Left ventricle myocardium inferior (tissue), 1 donor: ENCODE data around the gene MAML3. TPM values are rescaled to one million over a fixed set of nuclear protein-coding genes. Genes with fewer than 3 reads are reported as not detected.

Source experiments
- DNase-seq: peaks from one replicate; pipeline ENCODE4 v3.0.0-alpha.2; 2020
- H3K27ac ChIP-seq: fragments of 200-600 bp; replicated peaks from 2 replicates; pipeline ENCODE4 v1.8.0; 2021
- H3K27me3 ChIP-seq: fragments of 200-600 bp; 2 replicates; pipeline ENCODE4 v1.8.0; 2021; ENCODE audit warnings: low read depth
- H3K36me3 ChIP-seq: fragments of 200-600 bp; 2 replicates; pipeline ENCODE4 v1.8.0; 2021
- H3K4me1 ChIP-seq: fragments of 200-600 bp; 2 replicates; pipeline ENCODE4 v1.8.0; 2021
- H3K4me3 ChIP-seq: fragments of 200-600 bp; 2 replicates; pipeline ENCODE4 v1.8.0; 2021; ENCODE audit warnings: mild to moderate bottlenecking, moderate library complexity
- H3K9me3 ChIP-seq: fragments of 200-600 bp; replicated peaks from 2 replicates; pipeline ENCODE4 v1.8.0; 2021
- CTCF ChIP-seq: fragments of 200-600 bp; IDR thresholded peaks from 2 replicates; pipeline ENCODE4 v1.8.0; 2021; ENCODE audit warnings: antibody characterized with exemption, mild to moderate bottlenecking, borderline replicate concordance
- intact Hi-C: fragments of 100-400 bp; cut with micrococcal nuclease; formaldehyde crosslinking; loops from one replicate; pipeline ENCODE4 v1.11.0; 2022
- total RNA-seq: library from RNA; stranded (reverse); fragmentation: NEBNext Ultra II Directional; extraction: Animal tissue kit (Norgen Biotek cat#: 25700); gene quantifications from one replicate; pipeline ENCODE4 v1.2.1, GENCODE V29; 2021
- donor health status: DM: no; HTN: yes; CAD: no; lungs with severe emphysema.

Gene MAML3
- total RNA-seq, 1 donor from 2014 or later: 2.6 TPM

GRCh38 chr4:140121646-140122045 is 32.3 kb downstream of the MAML3 start:
- no peaks in the 10 kb centered on the region for H3K9me3 ChIP-seq
- intact Hi-C loops: loop anchor here (5.0 kb wide), 1 partner anchor 336 kb away; no protein-coding TSS in a partner anchor
- no peaks in the 10 kb centered on the region for H3K36me3 ChIP-seq
- no peak overlapping the region for H3K27ac ChIP-seq
- no peak for DNase-seq
- no peak overlapping the region for H3K4me3 ChIP-seq
- no peaks in the 10 kb centered on the region for H3K27me3 ChIP-seq
- no peak for TF ChIP-seq CTCF
- H3K4me1 ChIP-seq: no peaks in the 10 kb centered on the region

- intact Hi-C loops: no loop called here
- Histone ChIP-seq H3K27ac (no peak overlapping the region), H3K36me3 (no peaks in the 10 kb centered on the region), H3K27me3 (no peaks in the 10 kb centered on the region), H3K4me3 (no peak overlapping the region), H3K9me3 (no peaks in the 10 kb centered on the region), H3K4me1 (no peaks in the 10 kb centered on the region)
- no peak for DNase-seq
- no peak for TF ChIP-seq CTCF
Measured at GRCh38 chr4:140118931-140119640, 34.9 kb downstream of the MAML3 start.

GRCh38 chr4:140117947-140118346 is 36.0 kb downstream of the MAML3 start:
- H3K4me1 ChIP-seq: no peaks in the 10 kb centered on the region
- DNase-seq: no peak
- no peak overlapping the region for H3K4me3 ChIP-seq
- no peaks in the 10 kb centered on the region for H3K36me3 ChIP-seq
- no peaks in the 10 kb centered on the region for H3K27me3 ChIP-seq
- no peak overlapping the region for H3K27ac ChIP-seq
- intact Hi-C loops: no loop called here
- TF ChIP-seq CTCF: no peak
- H3K9me3 ChIP-seq: no peaks in the 10 kb centered on the region

GRCh38 chr4:140116442-140117104 is 37.4 kb downstream of the MAML3 start:
- no peak for TF ChIP-seq CTCF
- H3K36me3 ChIP-seq: no peaks in the 10 kb centered on the region
- no peak overlapping the region for H3K4me3 ChIP-seq
- H3K27ac ChIP-seq: no peak overlapping the region
- H3K4me1 ChIP-seq: no peaks in the 10 kb centered on the region
- no peaks in the 10 kb centered on the region for H3K9me3 ChIP-seq
- intact Hi-C loops: no loop called here
- DNase-seq: no peak
- H3K27me3 ChIP-seq: no peaks in the 10 kb centered on the region

GRCh38 chr4:140115140-140115539 is 38.8 kb downstream of the MAML3 start:
- intact Hi-C loops: no loop called here
- H3K27me3 ChIP-seq: no peaks in the 10 kb centered on the region
- H3K4me3 ChIP-seq: no peak overlapping the region
- H3K9me3 ChIP-seq: no peaks in the 10 kb centered on the region
- no peak overlapping the region for H3K27ac ChIP-seq
- no peaks in the 10 kb centered on the region for H3K36me3 ChIP-seq
- no peak for DNase-seq
- no peaks in the 10 kb centered on the region for H3K4me1 ChIP-seq
- TF ChIP-seq CTCF: no peak
